HG02852 (cell line): ENCODE results near the gene BCL2L15.

Source experiments
- ATAC-seq: cut with Tn5 transposase; IDR thresholded peaks from one replicate; pipeline ENCODE4 v1.9.1; 2021; ENCODE audit warnings: mild to moderate bottlenecking, moderate library complexity; ENCODE audit not compliant: unreplicated experiment

BCL2L15 gene

DNA sequence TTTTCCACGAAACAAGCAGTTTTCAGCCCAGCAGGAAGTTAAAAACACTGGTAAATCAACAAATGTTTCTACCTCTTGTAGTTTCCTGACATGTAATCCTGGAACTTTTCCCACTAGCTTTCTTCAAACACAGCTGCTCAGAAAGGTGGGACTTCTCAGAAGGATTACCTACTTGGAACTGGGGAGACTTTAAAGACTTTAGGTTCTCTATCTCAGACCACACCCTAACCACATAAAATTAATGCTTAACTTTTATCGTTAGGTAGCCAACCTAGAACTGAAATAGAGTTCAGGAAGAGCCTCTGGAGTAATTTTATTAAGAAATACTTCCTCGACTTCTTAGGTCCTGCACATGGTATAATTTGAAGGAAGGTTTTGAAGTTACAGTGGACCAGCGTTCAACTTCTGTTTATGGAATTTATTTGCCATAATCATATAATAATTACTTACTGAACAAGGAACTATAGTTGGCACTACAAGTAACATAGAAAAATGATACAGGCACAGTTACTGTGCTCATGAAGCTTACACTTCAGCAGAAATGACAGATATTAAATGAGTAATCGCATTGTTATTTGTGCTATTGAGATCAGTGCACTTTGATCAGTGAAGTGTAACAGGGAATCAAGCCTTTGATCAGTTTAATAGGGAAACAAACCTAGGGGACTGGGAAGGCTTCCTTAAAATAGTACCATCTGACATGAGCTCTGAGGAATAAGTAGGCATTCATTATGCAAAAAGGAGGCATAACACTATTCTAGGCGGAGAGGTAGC is at the start of gene BCL2L15:
Gene BCL2L15, minus strand, starts transcription at position 180 of the 774 bp plus-strand sequence. CDS start 206 bp downstream, outside the sequence.
- no peak for ATAC-seq

DNA sequence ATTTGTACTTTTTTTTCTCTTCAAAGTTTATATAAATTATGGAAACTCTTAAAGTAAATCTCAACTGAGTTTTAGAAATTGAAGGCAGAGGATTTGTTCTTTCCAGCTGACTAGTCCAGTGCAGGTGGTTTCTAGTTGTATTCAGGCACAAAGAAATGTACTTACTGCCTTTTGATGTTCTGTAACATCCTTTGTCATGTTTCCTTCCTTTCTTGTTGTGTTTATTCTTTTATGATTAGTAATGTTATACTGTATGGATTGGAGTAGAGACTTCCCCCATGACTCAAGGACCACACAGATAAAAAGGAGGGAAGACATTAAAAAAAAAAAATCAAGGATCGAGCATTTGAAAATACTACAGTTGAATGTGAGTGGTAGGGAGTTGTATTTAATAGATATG is 49.8 kb upstream of the BCL2L15 start:
- ATAC-seq: no peak

DNA sequence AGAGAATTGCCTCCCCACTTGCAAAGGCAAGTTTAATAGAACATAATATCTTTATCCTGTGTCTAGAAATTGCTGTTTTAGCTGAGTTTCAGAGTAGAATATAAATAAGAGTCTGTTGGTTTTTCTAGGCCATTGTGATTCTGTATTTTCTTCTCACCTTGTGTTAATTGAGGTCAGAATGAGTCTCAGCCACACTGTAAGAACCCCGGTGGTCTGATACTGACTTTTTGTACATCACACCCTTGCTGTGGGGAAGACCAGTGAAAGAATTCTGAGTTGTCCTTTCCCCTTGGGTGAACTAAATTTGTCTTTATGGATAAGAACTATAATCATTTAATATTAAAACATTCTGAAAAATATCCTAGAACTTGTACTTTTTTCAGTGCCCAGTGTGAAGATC is 48.6 kb upstream of the BCL2L15 start:
- no peak for ATAC-seq

DNA sequence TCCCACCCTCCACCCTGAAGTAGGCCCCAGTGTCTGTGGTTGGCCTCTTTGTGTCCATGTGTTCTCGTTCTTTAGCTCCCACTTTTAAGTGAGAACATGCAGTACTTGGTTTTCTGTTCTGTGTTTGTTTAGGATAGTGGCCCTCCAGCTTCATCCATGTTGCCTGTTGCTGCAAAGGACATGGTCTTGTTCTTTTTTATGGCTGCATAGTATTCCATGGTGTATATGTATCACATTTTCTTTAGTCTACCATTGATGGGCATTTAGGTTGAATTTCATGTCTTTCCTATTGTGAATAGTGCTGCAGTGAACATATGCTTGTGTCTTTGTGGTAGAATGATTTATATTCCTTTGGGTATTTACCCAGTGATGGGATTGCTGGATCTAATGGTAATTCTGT is 47.8 kb upstream of the BCL2L15 start:
- no peak for ATAC-seq

DNA sequence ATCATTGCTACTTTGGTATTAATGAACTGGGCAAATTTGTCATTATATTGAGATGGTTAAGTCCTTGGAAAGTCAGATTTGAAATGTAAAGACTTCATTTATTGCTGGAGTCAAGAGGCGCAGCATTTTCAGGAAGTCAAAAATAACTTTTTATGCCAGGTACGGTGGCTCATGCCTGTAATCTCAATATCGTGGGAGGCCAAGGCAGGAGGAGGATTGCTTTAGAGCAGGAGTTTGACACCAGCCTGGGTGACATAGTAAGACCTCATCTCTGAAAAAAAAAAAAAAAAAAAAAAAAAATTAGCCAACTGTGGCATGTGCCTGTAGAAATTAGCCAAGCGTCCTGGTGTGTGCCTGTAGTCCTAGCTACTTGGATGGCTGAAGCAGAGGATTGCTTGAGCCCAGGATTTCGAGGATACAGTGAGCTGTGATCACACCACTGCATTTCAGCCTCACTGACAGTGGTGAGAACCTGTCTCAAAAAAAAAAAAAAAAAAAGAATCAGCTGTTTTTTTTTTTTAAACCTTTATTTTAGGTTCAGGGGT is 47.2 kb upstream of the BCL2L15 start:
- ATAC-seq: no peak

DNA sequence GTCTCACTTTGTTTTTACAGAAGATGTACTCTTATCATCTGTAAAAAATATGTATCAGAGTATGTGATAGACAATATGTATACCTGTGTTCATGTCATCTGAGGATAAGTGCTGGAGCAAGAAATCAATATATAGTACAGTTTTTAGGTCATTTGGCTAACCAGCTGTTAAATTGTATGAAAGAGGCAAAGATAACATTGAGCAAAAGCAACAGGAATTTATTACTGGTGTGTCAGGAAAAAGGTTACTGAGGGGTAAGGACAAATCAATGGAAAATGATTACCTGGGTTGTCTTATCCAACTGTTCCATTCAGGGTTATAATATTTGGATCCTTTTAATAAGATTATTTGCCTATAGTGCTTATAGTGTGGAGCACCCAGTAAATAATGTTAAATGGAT is 46.6 kb upstream of the BCL2L15 start:
- ATAC-seq: no peak

DNA sequence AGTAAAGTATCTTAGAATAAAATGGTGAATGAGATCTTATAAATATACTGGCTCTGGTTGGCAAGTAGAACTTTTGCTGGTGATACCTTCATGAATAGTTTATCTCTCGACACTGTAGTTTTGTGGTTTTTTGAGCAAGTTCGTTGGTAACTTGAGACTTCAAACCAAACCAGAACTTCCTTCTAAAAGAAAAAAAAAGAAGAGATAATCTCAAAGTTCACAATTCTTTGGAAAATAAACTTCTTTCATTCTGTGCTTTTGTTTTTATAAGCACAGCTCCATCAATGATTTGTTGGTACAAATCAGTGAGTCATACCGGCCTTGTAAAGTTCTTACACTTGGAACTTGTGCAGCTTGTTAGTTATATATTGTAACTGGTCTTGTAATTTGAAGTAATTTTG is 44.1 kb upstream of the BCL2L15 start:
- ATAC-seq: no peak

DNA sequence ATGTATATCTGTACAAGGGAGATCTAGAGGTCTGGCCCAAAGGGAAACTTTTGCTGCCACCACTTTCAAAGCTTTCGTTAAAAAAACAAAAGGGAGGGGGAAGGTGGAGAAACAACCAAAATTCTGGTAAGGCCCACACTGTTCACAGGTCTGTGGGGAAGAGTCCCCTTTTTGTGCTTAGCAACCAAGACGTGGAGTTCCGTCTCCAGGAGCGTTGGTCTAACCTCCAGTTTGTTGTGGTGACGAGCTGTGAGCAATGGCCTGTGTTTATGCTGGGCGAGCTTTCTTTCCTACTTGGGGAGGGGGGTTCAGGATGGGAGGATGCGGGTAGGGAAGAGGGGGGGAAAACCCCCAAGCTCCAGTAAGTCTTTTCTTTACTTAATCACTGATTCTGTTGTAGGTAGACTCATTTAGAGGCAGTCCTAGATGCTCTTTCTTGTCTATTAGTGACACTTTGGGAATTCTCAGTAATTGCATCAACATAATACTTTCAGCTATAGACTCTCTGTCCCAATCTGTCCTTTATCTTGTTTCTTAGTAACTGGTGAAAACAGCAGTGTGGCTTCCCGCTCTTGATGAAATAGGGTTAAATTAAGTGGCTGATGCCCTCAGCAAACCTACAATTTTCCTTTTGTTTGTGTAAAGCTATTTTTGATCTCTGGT is 43.2 kb upstream of the BCL2L15 start:
- ATAC-seq: peak; percentile 27

DNA sequence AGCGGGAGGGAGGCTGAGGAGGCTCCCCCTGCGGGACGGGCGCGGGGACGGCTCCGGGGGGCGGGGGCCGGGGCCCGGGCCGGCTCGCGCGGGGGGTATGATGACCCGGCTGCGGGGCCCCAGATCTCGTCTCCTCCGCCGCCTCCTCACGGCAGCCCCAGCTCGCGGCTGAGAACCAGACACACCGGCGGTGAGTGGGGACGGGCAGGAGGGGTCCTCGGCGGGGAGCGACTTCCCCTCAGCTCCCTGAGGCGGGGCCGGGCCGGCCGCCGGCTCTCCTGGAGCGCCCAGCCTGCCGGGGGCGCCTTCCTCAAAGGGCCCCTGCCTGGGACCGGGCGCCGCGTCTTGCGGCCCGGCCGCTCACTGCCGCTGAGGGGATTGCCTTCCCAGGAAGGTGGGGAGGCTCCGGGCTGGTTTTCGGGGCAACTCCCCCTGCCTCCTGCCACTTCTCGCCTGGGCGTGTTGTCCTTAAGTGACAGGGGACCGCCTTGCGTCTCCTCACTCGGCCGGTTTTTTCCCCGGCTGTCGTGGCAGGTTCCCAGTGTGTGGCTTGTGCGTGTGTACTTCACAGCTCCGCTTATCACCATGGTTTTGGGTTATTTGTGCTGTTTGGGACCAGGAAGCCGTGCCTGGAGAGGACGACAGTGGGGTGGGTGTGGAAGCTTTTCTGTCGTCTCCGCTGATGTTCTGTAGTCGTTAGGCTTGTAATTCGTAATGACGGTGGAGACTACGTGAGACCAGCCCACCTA is 42.5 kb upstream of the BCL2L15 start:
- peak; percentile 33 for ATAC-seq

DNA sequence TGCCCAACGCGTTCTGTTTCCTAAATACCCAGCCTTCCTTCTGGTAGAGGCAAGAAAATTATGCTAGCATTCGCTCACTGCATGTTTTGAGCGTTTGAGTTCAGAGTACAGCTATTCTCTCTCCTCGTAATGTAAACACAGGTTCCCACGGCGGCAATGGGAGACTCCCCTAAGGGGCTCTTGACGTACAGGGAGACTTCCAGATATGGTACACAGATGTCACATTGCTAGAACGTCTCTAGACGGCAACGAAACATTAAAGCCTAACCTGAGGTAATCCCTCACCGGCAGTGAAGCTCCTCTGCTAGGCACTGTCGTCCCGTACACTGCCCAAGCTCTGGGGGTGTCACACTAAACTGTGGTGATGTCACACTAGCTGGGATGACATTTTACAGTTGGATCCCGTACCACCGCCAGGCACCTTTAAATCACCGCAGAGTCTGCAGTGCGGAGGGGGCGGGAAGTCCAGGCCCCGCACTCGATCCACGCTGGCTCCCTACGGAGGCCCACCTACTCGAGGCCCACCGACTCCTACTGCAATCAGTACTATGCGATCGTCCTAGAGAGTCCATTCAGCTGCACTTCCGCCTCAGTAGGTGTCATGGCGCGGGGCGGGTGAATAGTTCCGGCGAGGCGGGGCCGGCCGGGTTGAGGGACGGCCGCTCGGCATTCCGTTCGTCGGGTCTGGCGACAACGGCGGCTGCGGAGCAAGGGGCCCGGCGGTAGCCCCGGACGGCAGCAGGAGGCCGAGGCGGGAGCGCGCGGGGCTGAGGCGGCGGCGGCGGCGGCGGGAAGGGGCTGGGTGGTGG is 41.8 kb upstream of the BCL2L15 start, which contains the start of gene HIPK1:
Gene HIPK1, plus strand, starts transcription at position 384 of the 809 bp plus-strand sequence.
- ATAC-seq: peak; percentile 63

DNA sequence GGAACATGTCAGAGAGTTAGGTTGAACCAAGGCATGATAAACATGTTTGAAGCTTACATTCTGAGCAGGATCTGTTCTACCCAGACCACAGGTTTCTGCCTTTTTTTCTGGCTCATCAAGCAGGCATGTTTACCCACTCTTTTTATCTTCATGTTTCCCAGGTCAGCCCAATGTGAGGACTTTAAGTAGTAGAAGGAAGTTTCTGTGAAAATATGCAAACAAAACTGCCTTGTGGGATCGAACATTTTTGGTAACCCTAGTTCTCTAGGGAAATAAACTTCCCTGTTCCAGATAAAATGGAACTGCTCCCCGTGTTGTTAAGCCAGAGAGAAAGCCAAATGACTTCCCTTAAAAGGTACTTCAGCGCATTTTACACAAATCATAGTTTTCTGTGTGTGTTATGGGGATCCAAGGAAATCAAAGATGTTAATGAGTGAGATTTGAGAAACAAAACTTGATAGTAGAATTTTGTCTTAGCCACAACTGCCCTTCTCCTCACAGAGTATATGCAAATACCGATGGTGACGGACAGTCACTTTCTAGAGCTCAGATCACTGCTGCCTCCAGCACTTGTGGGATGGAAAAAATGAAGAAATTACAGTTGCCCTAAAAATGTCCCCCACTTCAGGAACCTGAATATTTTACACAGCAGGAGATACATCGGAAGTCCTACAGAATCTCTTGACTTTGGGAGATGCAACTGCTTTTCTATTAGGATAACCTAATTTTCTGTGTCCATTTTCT is 41.0 kb upstream of the BCL2L15 start:
- ATAC-seq: peak; percentile 26

DNA sequence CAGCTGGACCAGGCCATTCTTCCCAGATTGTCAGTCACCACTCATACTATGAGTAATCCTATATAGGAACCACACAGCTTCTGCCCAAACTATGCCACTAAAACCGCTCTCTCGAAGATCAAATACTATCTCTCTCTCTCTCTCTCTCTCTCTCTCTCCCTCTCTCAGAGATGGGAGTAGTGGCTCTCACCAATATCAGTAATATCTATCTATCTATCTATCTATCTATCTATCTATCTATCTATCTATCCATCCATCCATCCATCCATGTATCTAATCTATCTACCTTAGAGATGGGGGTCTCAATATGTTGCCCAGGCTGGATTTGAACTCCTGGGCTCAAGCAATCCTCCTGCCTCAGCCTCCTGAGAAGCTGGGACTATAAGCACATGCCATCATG is 37.1 kb upstream of the BCL2L15 start:
- ATAC-seq: no peak

DNA sequence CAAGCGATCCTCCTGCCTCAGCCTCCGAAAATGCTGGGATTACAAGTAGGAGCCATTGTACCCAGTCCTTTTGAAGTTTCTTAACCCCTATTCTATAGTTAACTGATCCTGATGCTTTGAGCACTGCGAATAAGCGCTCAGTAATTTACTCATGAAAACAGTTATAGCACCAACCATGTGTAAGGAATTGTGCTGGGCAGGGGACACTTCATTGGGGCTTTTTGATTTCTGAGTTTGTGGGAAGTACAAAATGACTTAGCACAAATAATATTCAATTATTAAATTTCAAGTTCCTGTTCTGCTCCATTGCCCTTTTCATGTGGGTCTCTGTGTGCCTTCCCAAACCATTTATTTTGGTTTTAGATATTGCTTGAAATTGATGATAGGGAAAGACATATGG is 35.6 kb upstream of the BCL2L15 start:
- no peak for ATAC-seq

DNA sequence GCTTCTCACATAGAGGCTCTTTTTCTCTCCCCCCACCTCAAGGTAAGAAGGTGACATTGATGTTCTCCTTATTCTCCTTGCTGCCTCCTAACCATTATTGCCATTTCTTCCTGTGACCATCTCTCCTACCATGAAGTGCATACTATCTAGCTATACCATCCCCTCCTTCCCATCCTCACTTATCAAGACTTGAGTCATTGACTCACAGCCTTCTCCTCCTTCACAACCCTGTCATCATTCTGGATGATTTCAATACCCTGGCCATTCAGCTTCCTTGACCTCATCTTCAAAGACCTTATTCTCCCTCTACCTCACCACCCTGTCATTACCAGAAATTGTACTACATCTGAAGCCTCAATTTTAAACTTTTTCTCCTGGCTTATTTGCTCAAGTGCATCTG is 30.9 kb upstream of the BCL2L15 start:
- no peak for ATAC-seq

DNA sequence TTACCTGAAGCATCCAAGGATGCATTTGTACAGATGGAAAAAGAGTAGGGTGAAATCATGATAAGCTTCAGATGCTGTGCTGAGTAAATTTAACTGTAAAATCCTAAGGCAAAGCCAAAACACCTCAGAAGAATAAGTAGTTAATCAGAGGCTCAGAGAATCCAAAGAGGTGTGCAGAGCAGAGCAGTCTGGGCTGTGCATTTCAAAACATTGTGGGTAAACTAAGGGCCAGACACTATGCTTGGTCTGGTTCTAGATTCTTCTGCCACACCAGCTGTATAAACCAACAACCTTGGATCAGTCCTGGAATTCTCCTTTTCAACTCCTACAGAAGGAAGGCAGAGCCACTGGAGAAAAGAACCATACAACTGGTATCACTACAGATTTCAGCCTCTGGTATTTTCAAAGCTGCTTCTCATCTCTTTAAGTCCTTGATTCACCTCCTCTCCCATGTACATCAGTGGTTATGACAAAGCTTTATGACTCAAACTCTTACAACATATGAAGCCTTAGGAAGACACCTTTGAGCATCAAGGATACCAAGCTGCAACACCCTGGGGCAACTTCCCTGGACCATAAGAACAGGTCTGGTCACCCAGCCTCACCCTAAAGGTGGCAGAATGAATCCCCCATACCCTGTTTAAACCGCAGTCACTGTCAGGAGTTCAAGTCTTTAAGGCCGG is 30.2 kb upstream of the BCL2L15 start:
- ATAC-seq: no peak

DNA sequence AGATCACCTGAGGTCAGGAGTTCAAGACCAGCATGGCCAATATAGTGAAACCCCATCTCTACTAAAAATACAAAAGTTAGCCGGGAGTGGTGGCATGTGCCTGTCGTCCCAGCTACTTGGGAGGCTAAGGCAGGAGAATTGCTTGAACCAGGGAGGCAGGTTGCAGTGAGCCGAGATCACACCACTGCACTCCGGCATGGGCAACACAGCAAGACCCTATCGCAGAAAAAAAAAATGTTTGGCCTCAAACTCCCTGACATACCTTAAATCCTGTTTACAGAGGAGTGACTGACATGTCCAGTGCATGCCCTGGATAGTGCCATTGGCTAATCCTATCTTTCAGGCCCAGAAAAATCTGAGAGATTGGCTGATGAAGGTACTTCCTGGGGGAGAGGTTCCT is 29.6 kb upstream of the BCL2L15 start:
- ATAC-seq: no peak

DNA sequence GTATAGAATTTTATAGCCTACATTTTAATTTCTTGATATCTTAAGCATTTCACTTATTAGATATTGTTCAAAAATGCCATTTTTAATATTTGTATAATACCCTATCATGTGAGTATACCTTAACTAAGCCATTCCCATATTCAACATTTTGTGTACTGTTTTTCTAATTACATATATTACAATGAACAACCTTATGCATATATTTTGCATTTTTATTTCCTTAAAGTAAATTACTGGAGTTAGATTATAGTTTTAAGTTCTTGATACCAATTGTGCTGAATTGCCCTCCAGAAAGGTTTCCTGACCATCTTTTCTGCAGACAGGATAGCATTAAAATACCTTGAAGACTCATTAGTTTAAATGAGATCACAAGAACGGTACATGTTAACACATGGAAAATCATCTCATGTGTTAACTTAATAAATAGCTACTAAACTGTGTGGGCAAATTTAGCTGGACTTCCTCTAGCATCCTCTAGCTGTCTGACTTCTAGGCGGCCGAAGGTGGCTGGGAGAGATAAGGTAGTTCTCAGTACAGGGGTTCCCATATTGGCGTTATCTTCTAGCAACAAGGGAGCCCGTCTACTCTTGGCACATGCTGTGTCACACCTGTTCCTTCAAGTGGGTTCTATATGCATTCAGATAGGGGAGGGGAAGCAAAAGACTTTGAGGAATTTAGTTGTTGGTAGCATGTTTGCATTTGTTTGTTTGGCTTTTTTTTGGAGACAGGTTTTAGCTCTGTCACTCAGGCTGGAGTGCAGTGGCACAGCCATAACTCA is 26.7 kb upstream of the BCL2L15 start:
- ATAC-seq: no peak

DNA sequence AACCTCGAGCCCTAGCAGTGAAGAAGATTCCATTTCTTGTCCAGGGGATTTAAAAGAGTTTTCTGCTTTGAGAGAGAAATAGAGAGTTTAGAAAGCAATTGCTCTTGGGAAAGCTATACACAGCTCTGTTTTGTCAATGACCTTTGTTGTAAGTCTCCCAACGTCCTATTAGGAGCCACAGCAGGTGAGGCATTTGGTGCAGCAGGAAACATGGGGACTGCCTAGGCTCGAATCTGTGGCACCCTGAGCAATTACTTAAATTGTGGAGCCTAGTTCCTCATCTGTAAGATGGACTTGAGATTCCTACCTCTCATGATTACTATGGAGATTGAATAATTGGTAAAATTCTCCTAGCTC is 25.9 kb upstream of the BCL2L15 start:
- no peak for ATAC-seq
